IMR-90 (cell line): ENCODE results near the gene ATP23. TPM values are rescaled to one million over a fixed set of nuclear protein-coding genes. Genes with fewer than 3 reads are reported as not detected.
A peak's percentile ranks its signal among the peaks of the same experiment; 100 is the strongest.

ENCODE experiments used
- ATAC-seq: fragments of 200-7000 bp; cut with Tn5 transposase; 2 replicates; pipeline ENCODE4 v1.9.1; 2020; ENCODE audit warnings: low read depth, mild to moderate bottlenecking, moderate library complexity
- BruUV-seq: library from RNA; stranded (reverse); fragments of 400-500 nt; replicated peaks from 2 replicates; lab custom pipeline; 2021; lab: Mats Ljungman, UMichigan
- CTCF ChIA-PET: fragments of 300-600 bp; formaldehyde crosslinking; extraction: SDS; loops from one replicate; lab custom pipeline; 2021; ENCODE audit warnings: antibody characterized with exemption; lab: Yijun Ruan, JAX
- POLR2A ChIA-PET: fragments of 300-600 bp; sonication (Branson Sonifier 250); formaldehyde crosslinking; loops from one replicate; lab custom pipeline; 2022; ENCODE audit warnings: antibody characterized with exemption; ENCODE audit not compliant: unreplicated experiment; lab: Charles Lee
- DNase-seq: peaks from one replicate; pipeline ENCODE4 v3.0.0; 2013
- H2AFZ ChIP-seq: replicated peaks from 2 replicates; pipeline ENCODE3; 2013; ENCODE audit warnings: low read length, mild to moderate bottlenecking; ENCODE audit not compliant: poor library complexity
- H2AK5ac ChIP-seq: 2 replicates; pipeline ENCODE4 v1.6.1; 2013; ENCODE audit warnings: low read depth, low read length, inconsistent platforms
- H2AK9ac ChIP-seq: replicated peaks from 2 replicates; pipeline ENCODE3; 2013; ENCODE audit warnings: mild to moderate bottlenecking, low read depth, low read length, moderate library complexity; ENCODE audit not compliant: poor library complexity
- H2BK120ac ChIP-seq: 2 replicates; pipeline ENCODE4 v1.6.1; 2013; ENCODE audit warnings: low read depth, low read length, inconsistent platforms
- H2BK15ac ChIP-seq: 3 replicates; pipeline ENCODE4 v1.6.1; 2013; ENCODE audit warnings: low read depth, low read length, inconsistent platforms
- H2BK20ac ChIP-seq: 2 replicates; pipeline ENCODE4 v1.6.1; 2013; ENCODE audit warnings: low read depth, mild to moderate bottlenecking, inconsistent platforms, low read length, moderate library complexity
- H2BK5ac ChIP-seq: 2 replicates; pipeline ENCODE4 v1.6.1; 2013; ENCODE audit warnings: mild to moderate bottlenecking, low read depth, low read length, inconsistent platforms; ENCODE audit not compliant: poor library complexity, severe bottlenecking
- H3K14ac ChIP-seq: replicated peaks from 2 replicates; pipeline ENCODE4 v1.6.1; 2013; ENCODE audit warnings: low read depth, low read length, inconsistent platforms
- H3K18ac ChIP-seq: 2 replicates; pipeline ENCODE4 v1.6.1; 2013; ENCODE audit warnings: low read depth, low read length, control low read depth
- H3K23ac ChIP-seq: 2 replicates; pipeline ENCODE4 v1.6.1; 2013; ENCODE audit warnings: low read depth, low read length, inconsistent platforms
- H3K27ac ChIP-seq: 2 replicates; pipeline ENCODE4 v1.5.1; 2013; ENCODE audit warnings: mild to moderate bottlenecking, control low read depth, low read length; ENCODE audit not compliant: insufficient read depth
- H3K27me3 ChIP-seq: 2 replicates; pipeline ENCODE4 v1.6.1; 2013; ENCODE audit warnings: low read length; ENCODE audit not compliant: control insufficient read depth, insufficient read depth
- H3K36me3 ChIP-seq: 2 replicates; pipeline ENCODE4 v1.6.1; 2013; ENCODE audit warnings: low read length, mixed read lengths; ENCODE audit not compliant: control insufficient read depth, insufficient read depth
- H3K4ac ChIP-seq: 2 replicates; pipeline ENCODE4 v1.6.1; 2013; ENCODE audit warnings: low read depth, low read length, inconsistent platforms
- H3K4me1 ChIP-seq: 2 replicates; pipeline ENCODE4 v1.6.1; 2013; ENCODE audit warnings: low read length, mixed read lengths; ENCODE audit not compliant: control insufficient read depth, insufficient read depth
- H3K4me2 ChIP-seq: 2 replicates; pipeline ENCODE4 v1.6.1; 2013; ENCODE audit warnings: low read depth, mild to moderate bottlenecking, control low read depth, low read length, moderate library complexity
- H3K4me3 ChIP-seq: 2 replicates; pipeline ENCODE4 v1.5.1; 2013; ENCODE audit warnings: low read depth, mild to moderate bottlenecking, control low read depth, low read length, moderate library complexity; ENCODE audit not compliant: insufficient read depth
- H3K56ac ChIP-seq: 2 replicates; pipeline ENCODE4 v1.6.1; 2013; ENCODE audit warnings: low read length, inconsistent platforms; ENCODE audit not compliant: insufficient read depth; ENCODE audit errors: extremely low read depth
- H3K79me1 ChIP-seq, 2 experiments: 2 replicates each; pipeline ENCODE4 v1.6.1; 2013; ENCODE audit warnings: low read length in 2 of 2, inconsistent platforms in 1 of 2, low read depth in 1 of 2
- H3K9ac ChIP-seq: 2 replicates; pipeline ENCODE4 v1.6.1; 2013; ENCODE audit warnings: low read depth, low read length, control low read depth
- H3K9me1 ChIP-seq: 2 replicates; pipeline ENCODE4 v1.6.1; 2013; ENCODE audit warnings: low read length, inconsistent platforms; ENCODE audit not compliant: insufficient read depth
- H3K9me3 ChIP-seq: 2 replicates; pipeline ENCODE4 v1.6.1; 2013; ENCODE audit warnings: low read length; ENCODE audit not compliant: control insufficient read depth, insufficient read depth
- H4K20me1 ChIP-seq: 2 replicates; pipeline ENCODE4 v1.6.1; 2013; ENCODE audit warnings: low read length, inconsistent platforms; ENCODE audit not compliant: insufficient read depth
- H4K5ac ChIP-seq: 2 replicates; pipeline ENCODE4 v1.6.1; 2013; ENCODE audit warnings: mild to moderate bottlenecking, low read depth, low read length, control low read depth
- H4K8ac ChIP-seq, 2 experiments: 2 replicates each; pipeline ENCODE4 v1.6.1; 2013; ENCODE audit warnings: low read depth in 2 of 2, low read length in 2 of 2, control low read depth in 1 of 2, inconsistent platforms in 1 of 2
- H4K91ac ChIP-seq: 2 replicates; pipeline ENCODE4 v1.6.1; 2013; ENCODE audit warnings: low read depth, low read length, inconsistent platforms; ENCODE audit not compliant: insufficient read depth
- CEBPB ChIP-seq: IDR thresholded peaks from 2 replicates; pipeline ENCODE4 v1.6.1; 2012; ENCODE audit warnings: low read depth, low read length, improper control_type of control experiment
- CHD1 ChIP-seq: IDR thresholded peaks from 2 replicates; pipeline ENCODE4 v1.6.1; 2012; ENCODE audit warnings: low read depth, low read length, improper control_type of control experiment
- FOS ChIP-seq: fragments of 150-350 bp; IDR thresholded peaks from 2 replicates; pipeline ENCODE4 v1.6.1; 2016; ENCODE audit warnings: low read depth, low read length
- MAZ ChIP-seq: IDR thresholded peaks from 2 replicates; pipeline ENCODE4 v1.6.1; 2012; ENCODE audit warnings: low read depth, mild to moderate bottlenecking, low read length, improper control_type of control experiment, moderate library complexity, borderline replicate concordance
- MXI1 ChIP-seq: IDR thresholded peaks from 2 replicates; pipeline ENCODE4 v1.6.1; 2012; ENCODE audit warnings: low read depth, mild to moderate bottlenecking, low read length, moderate library complexity, borderline replicate concordance
- NFE2L2 ChIP-seq: fragments of 150-350 bp; IDR thresholded peaks from 2 replicates; pipeline ENCODE4 v1.6.1; 2016; ENCODE audit warnings: low read depth, mild to moderate bottlenecking, low read length
- RAD21 ChIP-seq: IDR thresholded peaks from 2 replicates; pipeline ENCODE4 v1.6.1; 2012; ENCODE audit warnings: low read length, improper control_type of control experiment
- RCOR1 ChIP-seq: IDR thresholded peaks from 2 replicates; pipeline ENCODE4 v1.6.1; 2012; ENCODE audit warnings: mild to moderate bottlenecking, low read length, improper control_type of control experiment; ENCODE audit not compliant: insufficient replicate concordance
- WGBS, 2 experiments: methylation state at CpG; one replicate each; pipeline versions ENCODE4 v1.1.5 to v1.1.7; 2013; ENCODE audit warnings: missing lambda C conversion rate in 2 of 2; ENCODE audit not compliant: insufficient read length in 1 of 2; ENCODE audit errors: extremely low coverage in 2 of 2; 5-methylcytosine and 5-hydroxymethylcytosine counted together
- dilution Hi-C: fragments of 300-500 bp; cut with HindIII; formaldehyde crosslinking; loops from one replicate; pipeline ENCODE4 v1.14.3; 2018; ENCODE audit warnings: low sequenced_read_pairs; ENCODE audit not compliant: unreplicated experiment
- in situ Hi-C: fragments of 300-500 bp; cut with MboI; formaldehyde crosslinking; loops from 3 replicates; pipeline ENCODE4 v1.14.3; 2019; ENCODE audit warnings: low sequenced_read_pairs, inconsistent platforms, mixed read lengths
- intact Hi-C: fragments of 100-400 bp; cut with micrococcal nuclease; formaldehyde crosslinking; loops from 2 replicates; pipeline ENCODE4 v1.10.0; 2022
- polyA plus RNA-seq, 3 experiments: library from polyadenylated mRNA; depleted of rRNA; stranded (reverse); fragments of >200 nt; gene quantifications; 2 replicates each; pipeline ENCODE4 v1.2.3, GENCODE V29; 2012; ENCODE audit warnings: low replicate concordance in 1 of 3
- total RNA-seq: library from RNA; depleted of rRNA; stranded (reverse); fragments of >200 nt; gene quantifications from 2 replicates; pipeline ENCODE4 v1.2.3, GENCODE V29; 2012
- TF ChIP-seq, protein P1 (sequence below): conservative IDR thresholded peaks from 2 replicates; pipeline ENCODE4 v1.5.1; 2012; ENCODE audit warnings: mild to moderate bottlenecking, low read depth, low read length, improper control_type of control experiment
- TF ChIP-seq, protein P2 (sequence below): fragments of 150-350 bp; IDR thresholded peaks from 2 replicates; pipeline ENCODE4 v1.6.1; 2016; ENCODE audit warnings: low read depth, mild to moderate bottlenecking, low read length, moderate library complexity, borderline replicate concordance

ATP23 gene
- total and polyA plus RNA-seq, 2 of the 4 experiments (the other 2 are of a cell fraction), result 6.4 to 7.2 TPM

GRCh38 chr12:57993030-57993429, 51.7 kb downstream of the ATP23 start:
- Histone ChIP-seq H3K79me1 (no peaks in the 10 kb centered on the region), H3K23ac (no peak overlapping the region), H3K9me1 (no peaks in the 10 kb centered on the region), H2BK15ac (no peak overlapping the region), H3K9me3 (peaks cover 7% of the 10 kb centered on the region), H2AK9ac (no peak overlapping the region), H3K27ac (no peak overlapping the region), H3K18ac (no peak overlapping the region), H2AK5ac (no peak overlapping the region), H4K8ac (no peak overlapping the region), H3K56ac (no peak overlapping the region), H4K20me1 (no peaks in the 10 kb centered on the region), H2BK120ac (no peak overlapping the region), H2BK20ac (no peak overlapping the region), H3K27me3 (no peaks in the 10 kb centered on the region; the same call in 1 of the 2 replicates), H3K4me1 (no peaks in the 10 kb centered on the region), H4K5ac (no peak overlapping the region), H4K91ac (no peak overlapping the region), H3K4me2 (no peak overlapping the region), H3K4me3 (no peak overlapping the region), H3K36me3 (no peaks in the 10 kb centered on the region), H3K9ac (no peak overlapping the region), H3K14ac (no peak overlapping the region), H3K4ac (no peak overlapping the region), H2BK5ac (no peak overlapping the region), H2AFZ (no peak overlapping the region)
- dilution Hi-C loops, result no loop called here
- ChIA-PET POLR2A (no interaction called here), CTCF (interaction anchor here (0.7 kb wide), 1 partner anchor 12 kb away, joined by 3 read pairs; no protein-coding TSS in a partner anchor)
- no TSS peak for BruUV-seq
- no CpG with 5 or more reads among the region's 1 CpG for whole genome bisulfite sequencing, 2 experiments
- TF ChIP-seq, protein P1, sequence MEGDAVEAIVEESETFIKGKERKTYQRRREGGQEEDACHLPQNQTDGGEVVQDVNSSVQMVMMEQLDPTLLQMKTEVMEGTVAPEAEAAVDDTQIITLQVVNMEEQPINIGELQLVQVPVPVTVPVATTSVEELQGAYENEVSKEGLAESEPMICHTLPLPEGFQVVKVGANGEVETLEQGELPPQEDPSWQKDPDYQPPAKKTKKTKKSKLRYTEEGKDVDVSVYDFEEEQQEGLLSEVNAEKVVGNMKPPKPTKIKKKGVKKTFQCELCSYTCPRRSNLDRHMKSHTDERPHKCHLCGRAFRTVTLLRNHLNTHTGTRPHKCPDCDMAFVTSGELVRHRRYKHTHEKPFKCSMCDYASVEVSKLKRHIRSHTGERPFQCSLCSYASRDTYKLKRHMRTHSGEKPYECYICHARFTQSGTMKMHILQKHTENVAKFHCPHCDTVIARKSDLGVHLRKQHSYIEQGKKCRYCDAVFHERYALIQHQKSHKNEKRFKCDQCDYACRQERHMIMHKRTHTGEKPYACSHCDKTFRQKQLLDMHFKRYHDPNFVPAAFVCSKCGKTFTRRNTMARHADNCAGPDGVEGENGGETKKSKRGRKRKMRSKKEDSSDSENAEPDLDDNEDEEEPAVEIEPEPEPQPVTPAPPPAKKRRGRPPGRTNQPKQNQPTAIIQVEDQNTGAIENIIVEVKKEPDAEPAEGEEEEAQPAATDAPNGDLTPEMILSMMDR, result peak; percentile 49
- peak; percentile 45; the same call in 1 of the 2 replicates for TF ChIP-seq RAD21
- TF ChIP-seq CEBPB, result no peak
- TF ChIP-seq CHD1, result no peak
- TF ChIP-seq, protein P2, sequence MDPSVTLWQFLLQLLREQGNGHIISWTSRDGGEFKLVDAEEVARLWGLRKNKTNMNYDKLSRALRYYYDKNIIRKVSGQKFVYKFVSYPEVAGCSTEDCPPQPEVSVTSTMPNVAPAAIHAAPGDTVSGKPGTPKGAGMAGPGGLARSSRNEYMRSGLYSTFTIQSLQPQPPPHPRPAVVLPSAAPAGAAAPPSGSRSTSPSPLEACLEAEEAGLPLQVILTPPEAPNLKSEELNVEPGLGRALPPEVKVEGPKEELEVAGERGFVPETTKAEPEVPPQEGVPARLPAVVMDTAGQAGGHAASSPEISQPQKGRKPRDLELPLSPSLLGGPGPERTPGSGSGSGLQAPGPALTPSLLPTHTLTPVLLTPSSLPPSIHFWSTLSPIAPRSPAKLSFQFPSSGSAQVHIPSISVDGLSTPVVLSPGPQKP, result no peak
- TF ChIP-seq FOS, result no peak
- TF ChIP-seq MAZ, result no peak
- no peak for TF ChIP-seq RCOR1
- no peak for TF ChIP-seq MXI1
- no peak for TF ChIP-seq NFE2L2
- ATAC-seq (peak; percentile 88), DNase-seq (peak; percentile 28)
- in situ Hi-C loops, result loop anchor here (25.0 kb wide), 1 partner anchor 894 kb away; no protein-coding TSS in a partner anchor
- intact Hi-C loops, result loop anchor here (2.0 to 10.0 kb wide), 4 partner anchors 322 to 1812 kb away; no protein-coding TSS in a partner anchor
